Activated CD8-positive, alpha-beta memory T cell treated with anti-CD3 and anti-CD28 coated beads, Interleukin-2, amount 10 ng/mL, durations not matched to agents 7 days and 5 days (primary cell): ENCODE results near the gene SYNPO2. TPM values are rescaled to one million over a fixed set of nuclear protein-coding genes. Genes with fewer than 3 reads are reported as not detected.
"Not testable (repeated sequence)": the region's sequence is repeated elsewhere in the genome, so short reads cannot be mapped to it uniquely, and the experiment has no call there.

Source experiments
- ATAC-seq: fragments of 150-1000 bp; cut with Tn5 transposase; one replicate; pipeline ENCODE4 v1.10.0; 2021; ENCODE audit warnings: moderate library complexity
- CTCF ChIA-PET: fragments of 350-600 bp; sonication (Branson Sonifier 250); formaldehyde crosslinking; loops from one replicate; lab custom pipeline; 2021; ENCODE audit warnings: antibody characterized with exemption; lab: Charles Lee
- DNase-seq: peaks from one replicate; pipeline ENCODE4 v3.0.0-alpha.2; 2020
- H3K27ac Mint-ChIP-seq: one replicate; pipeline ENCODE4 v1.8.0; 2021; ENCODE audit warnings: mild to moderate bottlenecking, mixed read lengths
- H3K27me3 Mint-ChIP-seq: one replicate; pipeline ENCODE4 v1.8.0; 2021; ENCODE audit warnings: mixed read lengths
- H3K36me3 Mint-ChIP-seq: one replicate; pipeline ENCODE4 v1.8.0; 2021; ENCODE audit warnings: mild to moderate bottlenecking, mixed read lengths
- H3K4me1 Mint-ChIP-seq: one replicate; pipeline ENCODE4 v1.8.0; 2021; ENCODE audit warnings: mixed read lengths
- H3K4me3 Mint-ChIP-seq: one replicate; pipeline ENCODE4 v1.8.0; 2021; ENCODE audit warnings: mild to moderate bottlenecking, moderate library complexity, mixed read lengths
- H3K9me3 Mint-ChIP-seq: one replicate; pipeline ENCODE4 v1.8.0; 2022; ENCODE audit warnings: low read depth, mixed read lengths
- total RNA-seq, 2 experiments: library from RNA; stranded (reverse); gene quantifications; one replicate each; pipeline ENCODE4 v1.2.3, GENCODE V29; 2021

Gene SYNPO2
- total RNA-seq, 2 experiments from 2014 or later: 0.89 to 1.0 TPM

DNA sequence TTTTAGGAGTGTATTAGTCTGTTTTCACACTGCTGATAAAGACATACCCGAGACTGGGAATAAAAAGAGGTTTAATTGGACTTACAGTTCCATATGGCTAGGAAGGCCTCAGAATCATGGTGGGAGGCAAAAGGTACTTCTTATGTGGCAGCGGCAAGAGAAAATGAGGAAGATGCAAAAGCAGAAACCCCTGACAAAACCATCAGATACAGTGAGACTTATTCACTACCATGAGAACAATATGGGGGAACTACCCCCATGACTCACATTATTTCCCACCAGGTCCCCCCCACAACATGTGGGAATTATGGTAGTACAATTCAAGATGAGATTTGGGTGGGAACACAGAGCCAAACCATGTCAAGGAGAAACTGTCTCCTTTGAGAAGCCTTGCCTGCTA, 121.6 kb downstream of the SYNPO2 start:
- ATAC-seq, H3K27me3 Mint-ChIP-seq, H3K4me1 Mint-ChIP-seq, H3K4me3 Mint-ChIP-seq, H3K27ac Mint-ChIP-seq, DNase-seq, CTCF ChIA-PET, H3K36me3 Mint-ChIP-seq, H3K9me3 Mint-ChIP-seq: not testable (repeated sequence)

- no peaks in the 10 kb centered on the region for H3K9me3 Mint-ChIP-seq
- H3K27me3 Mint-ChIP-seq: peaks cover 10% of the 10 kb centered on the region
- no peak overlapping the region for H3K4me3 Mint-ChIP-seq
- ATAC-seq (no peak), DNase-seq (no peak)
- CTCF ChIA-PET: no interaction called here
- no peak overlapping the region for H3K27ac Mint-ChIP-seq
- no peaks in the 10 kb centered on the region for H3K36me3 Mint-ChIP-seq
- H3K4me1 Mint-ChIP-seq: no peaks in the 10 kb centered on the region
Measured at GRCh38 chr4:119010909-119011606, 122.4 kb downstream of the SYNPO2 start.

DNA sequence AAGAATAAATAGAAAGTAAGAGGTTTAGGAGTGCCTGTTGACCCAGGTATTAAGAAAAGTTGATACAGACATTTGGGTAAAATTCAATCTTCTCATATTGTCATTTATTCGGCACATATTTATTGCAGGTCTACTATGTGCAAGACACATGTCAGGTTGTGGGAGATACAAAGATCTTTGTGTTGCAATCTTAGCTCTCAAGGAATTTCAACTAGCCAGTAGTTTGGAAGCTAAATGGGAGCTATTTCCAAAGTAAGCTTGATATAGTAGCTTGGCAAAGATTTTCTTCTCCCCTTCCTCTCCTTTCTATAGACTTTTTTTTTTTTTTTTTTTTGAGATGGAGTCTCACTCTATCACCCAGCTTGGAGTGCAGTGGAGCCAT, 122.9 kb downstream of the SYNPO2 start:
- peaks cover 10% of the 10 kb centered on the region for H3K27me3 Mint-ChIP-seq
- DNase-seq (no peak), ATAC-seq (no peak)
- CTCF ChIA-PET: no interaction called here
- no peaks in the 10 kb centered on the region for H3K36me3 Mint-ChIP-seq
- no peaks in the 10 kb centered on the region for H3K4me1 Mint-ChIP-seq
- no peaks in the 10 kb centered on the region for H3K9me3 Mint-ChIP-seq
- H3K4me3 Mint-ChIP-seq: no peak overlapping the region
- no peak overlapping the region for H3K27ac Mint-ChIP-seq

GRCh38 chr4:119014658-119015057, 126.0 kb downstream of the SYNPO2 start:
- Mint-ChIP-seq H3K4me3 (no peak overlapping the region), H3K36me3 (no peaks in the 10 kb centered on the region), H3K9me3 (no peaks in the 10 kb centered on the region), H3K27ac (no peak overlapping the region), H3K27me3 (peaks cover 25% of the 10 kb centered on the region), H3K4me1 (no peaks in the 10 kb centered on the region)
- CTCF ChIA-PET: no interaction called here
- DNase-seq (no peak), ATAC-seq (no peak)

DNA sequence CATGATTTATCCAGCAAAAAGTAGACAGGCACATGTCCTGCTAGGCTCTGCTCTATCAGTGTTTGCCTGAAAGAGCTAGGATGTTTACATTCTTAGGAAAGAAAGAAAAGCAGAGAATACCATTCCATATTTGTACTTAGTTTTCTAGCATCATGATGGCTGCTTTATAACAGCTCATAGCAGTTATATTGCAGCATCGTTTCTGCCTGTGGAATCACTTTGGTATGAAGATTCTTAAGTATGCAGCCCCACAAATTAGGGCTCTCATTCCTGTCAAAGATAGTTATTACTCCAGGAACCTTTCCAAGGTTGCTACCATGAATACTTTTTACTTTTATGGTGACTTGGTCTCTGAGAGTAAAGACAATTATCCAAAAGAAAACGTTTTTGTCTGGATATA, 128.0 kb downstream of the SYNPO2 start:
- Mint-ChIP-seq H3K27me3 (peaks cover 22% of the 10 kb centered on the region), H3K9me3 (no peaks in the 10 kb centered on the region), H3K4me3 (no peak overlapping the region), H3K36me3 (no peaks in the 10 kb centered on the region), H3K4me1 (no peaks in the 10 kb centered on the region), H3K27ac (no peak overlapping the region)
- CTCF ChIA-PET: no interaction called here
- DNase-seq: no peak
- no peak for ATAC-seq

DNA sequence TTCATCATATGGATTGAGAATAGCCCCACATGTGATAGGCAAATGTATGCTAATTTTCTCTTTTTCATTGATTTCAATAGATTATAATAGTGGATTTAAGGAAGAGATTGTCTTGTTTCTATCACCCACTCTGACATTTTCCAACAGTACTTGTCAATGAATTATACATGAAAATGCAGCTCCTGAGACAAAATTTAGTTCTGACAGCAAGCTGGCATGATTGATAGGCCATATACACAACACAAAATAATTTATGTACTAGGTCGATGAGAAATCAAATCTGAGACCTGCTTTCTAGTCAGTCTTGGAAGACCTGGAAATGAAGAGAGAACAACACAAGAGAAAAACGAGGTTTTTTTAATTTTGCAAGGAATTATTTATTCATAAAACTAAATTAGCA, 129.0 kb downstream of the SYNPO2 start:
- H3K9me3 Mint-ChIP-seq: no peaks in the 10 kb centered on the region
- peaks cover 22% of the 10 kb centered on the region for H3K27me3 Mint-ChIP-seq
- DNase-seq: no peak
- no peak overlapping the region for H3K4me3 Mint-ChIP-seq
- ATAC-seq: no peak
- H3K36me3 Mint-ChIP-seq: no peaks in the 10 kb centered on the region
- H3K4me1 Mint-ChIP-seq: no peaks in the 10 kb centered on the region
- CTCF ChIA-PET: no interaction called here
- no peak overlapping the region for H3K27ac Mint-ChIP-seq

DNA sequence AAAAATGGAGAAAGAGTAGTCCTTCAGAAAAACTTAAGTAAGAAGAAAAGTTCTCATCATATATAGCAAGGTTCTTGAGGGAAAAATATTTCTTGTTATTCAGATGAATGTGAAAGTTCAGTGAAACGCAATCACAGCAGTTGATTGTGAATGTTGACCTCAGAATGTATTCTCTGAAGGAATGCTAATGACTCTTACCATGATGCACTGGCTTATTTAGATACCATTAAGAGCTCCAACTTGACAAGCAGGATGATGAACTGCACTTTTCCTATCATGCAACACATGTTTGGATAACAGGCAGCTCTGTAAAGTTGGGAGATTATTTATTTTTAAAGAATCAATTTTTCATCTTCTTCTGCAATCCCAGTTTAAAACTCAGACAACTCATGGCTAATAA, 131.5 kb downstream of the SYNPO2 start:
- peaks cover 26% of the 10 kb centered on the region for H3K27me3 Mint-ChIP-seq
- DNase-seq (no peak), ATAC-seq (no peak)
- no peak overlapping the region for H3K27ac Mint-ChIP-seq
- CTCF ChIA-PET: no interaction called here
- H3K4me3 Mint-ChIP-seq: no peak overlapping the region
- H3K4me1 Mint-ChIP-seq: no peaks in the 10 kb centered on the region
- H3K9me3 Mint-ChIP-seq: no peaks in the 10 kb centered on the region
- no peaks in the 10 kb centered on the region for H3K36me3 Mint-ChIP-seq

DNA sequence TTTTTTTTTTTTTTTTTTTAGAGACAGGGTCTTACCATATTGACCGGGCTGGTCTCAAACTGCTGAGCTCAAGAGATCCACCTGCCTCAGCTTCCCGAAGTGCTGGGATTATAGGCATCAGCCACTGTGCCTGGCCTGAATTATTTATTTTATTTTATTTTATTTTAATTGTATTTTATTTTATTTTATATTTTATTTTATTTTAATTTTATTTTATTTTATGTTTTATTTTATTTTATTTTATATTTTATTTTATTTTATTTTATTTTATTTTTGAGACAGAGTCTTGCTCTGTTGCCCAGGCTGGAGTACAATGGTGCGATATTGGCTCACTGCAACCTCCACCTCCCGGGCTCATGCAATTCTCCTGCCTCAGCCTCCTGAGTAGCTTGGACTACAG, 133.9 kb downstream of the SYNPO2 start:
- H3K9me3 Mint-ChIP-seq, ATAC-seq, H3K27ac Mint-ChIP-seq, H3K36me3 Mint-ChIP-seq, DNase-seq, H3K4me3 Mint-ChIP-seq, H3K4me1 Mint-ChIP-seq: not testable (repeated sequence)
- H3K27me3 Mint-ChIP-seq: peaks cover 14% of the 10 kb centered on the region
- CTCF ChIA-PET: interaction anchor here (0.6 kb wide), 1 partner anchor 683 kb away, joined by 3 read pairs; no protein-coding TSS in a partner anchor

- CTCF ChIA-PET: no interaction called here
- no peaks in the 10 kb centered on the region for H3K4me1 Mint-ChIP-seq
- DNase-seq (no peak), ATAC-seq (no peak)
- no peaks in the 10 kb centered on the region for H3K9me3 Mint-ChIP-seq
- no peak overlapping the region for H3K4me3 Mint-ChIP-seq
- H3K27ac Mint-ChIP-seq: no peak overlapping the region
- peaks cover 5% of the 10 kb centered on the region for H3K27me3 Mint-ChIP-seq
- no peaks in the 10 kb centered on the region for H3K36me3 Mint-ChIP-seq
Measured at GRCh38 chr4:119024102-119024501, 135.4 kb downstream of the SYNPO2 start.

GRCh38 chr4:119025420-119025819, 136.8 kb downstream of the SYNPO2 start:
- DNase-seq: no peak
- no peaks in the 10 kb centered on the region for H3K9me3 Mint-ChIP-seq
- no peaks in the 10 kb centered on the region for H3K36me3 Mint-ChIP-seq
- CTCF ChIA-PET: interaction anchor here (0.8 to 1.7 kb wide), 2 partner anchors 17 kb away, joined by 3 to 6 read pairs; no protein-coding TSS in a partner anchor
- no peak overlapping the region for H3K27ac Mint-ChIP-seq
- no peak for ATAC-seq
- H3K27me3 Mint-ChIP-seq: peaks cover 4% of the 10 kb centered on the region
- H3K4me1 Mint-ChIP-seq: no peaks in the 10 kb centered on the region
- no peak overlapping the region for H3K4me3 Mint-ChIP-seq

DNA sequence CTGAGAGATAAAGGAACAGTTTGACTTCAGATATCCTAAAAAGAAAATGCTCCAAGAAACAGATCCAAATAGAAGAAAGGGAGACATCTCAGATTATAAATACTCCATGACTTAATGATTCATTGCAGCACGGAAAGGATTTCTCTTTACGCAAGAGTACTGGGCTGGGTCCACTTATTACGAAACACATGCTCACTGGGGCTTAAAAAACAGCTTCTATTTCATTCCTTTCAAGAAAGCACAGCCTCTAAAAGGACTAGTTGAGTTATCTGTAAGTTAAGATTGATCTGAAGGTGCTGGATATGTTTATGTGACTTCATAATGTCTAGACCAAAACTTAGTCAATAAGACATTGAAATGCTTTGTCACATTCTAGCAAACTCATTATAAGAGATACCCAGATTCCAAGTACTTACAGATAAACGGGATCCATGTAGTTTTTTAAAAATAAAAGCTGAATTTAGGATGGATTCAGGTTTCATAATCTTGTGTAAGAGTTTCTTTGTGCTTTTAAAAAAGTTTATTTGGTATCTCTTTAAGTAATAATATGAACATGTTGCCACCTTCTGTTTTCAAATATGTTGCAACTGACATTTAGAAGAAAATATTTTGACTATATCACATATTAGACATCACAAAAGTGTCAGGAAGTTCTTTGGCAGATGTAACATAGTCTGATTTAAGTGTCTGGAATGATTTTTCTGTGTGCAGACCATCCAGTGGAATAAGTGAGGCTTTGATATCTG, 137.4 kb downstream of the SYNPO2 start:
- no peak for DNase-seq
- no peak for ATAC-seq
- no peaks in the 10 kb centered on the region for H3K9me3 Mint-ChIP-seq
- H3K4me1 Mint-ChIP-seq: no peaks in the 10 kb centered on the region
- no peaks in the 10 kb centered on the region for H3K36me3 Mint-ChIP-seq
- H3K27ac Mint-ChIP-seq: no peak overlapping the region
- no peak overlapping the region for H3K4me3 Mint-ChIP-seq
- H3K27me3 Mint-ChIP-seq: peaks cover 4% of the 10 kb centered on the region
- CTCF ChIA-PET: interaction anchor here (1.7 kb wide), 1 partner anchor 16 kb away, joined by 6 read pairs; no protein-coding TSS in a partner anchor

GRCh38 chr4:119026662-119027444, 138.2 kb downstream of the SYNPO2 start:
- peaks cover 4% of the 10 kb centered on the region for H3K27me3 Mint-ChIP-seq
- no peak overlapping the region for H3K27ac Mint-ChIP-seq
- H3K4me1 Mint-ChIP-seq: no peaks in the 10 kb centered on the region
- no peaks in the 10 kb centered on the region for H3K36me3 Mint-ChIP-seq
- no peak for ATAC-seq
- no peak for DNase-seq
- CTCF ChIA-PET: interaction anchor here (1.7 kb wide), 1 partner anchor 16 kb away, joined by 6 read pairs; no protein-coding TSS in a partner anchor
- H3K4me3 Mint-ChIP-seq: no peak overlapping the region
- H3K9me3 Mint-ChIP-seq: no peaks in the 10 kb centered on the region

- CTCF ChIA-PET: no interaction called here
- no peak overlapping the region for H3K27ac Mint-ChIP-seq
- no peaks in the 10 kb centered on the region for H3K4me1 Mint-ChIP-seq
- no peaks in the 10 kb centered on the region for H3K9me3 Mint-ChIP-seq
- ATAC-seq (no peak), DNase-seq (no peak)
- peaks cover 4% of the 10 kb centered on the region for H3K27me3 Mint-ChIP-seq
- H3K36me3 Mint-ChIP-seq: no peaks in the 10 kb centered on the region
- no peak overlapping the region for H3K4me3 Mint-ChIP-seq
Measured at GRCh38 chr4:119027811-119028210, 139.2 kb downstream of the SYNPO2 start.
